Measurements from ENCODE around the gene ROR1.

The ROR1 gene

DNA sequence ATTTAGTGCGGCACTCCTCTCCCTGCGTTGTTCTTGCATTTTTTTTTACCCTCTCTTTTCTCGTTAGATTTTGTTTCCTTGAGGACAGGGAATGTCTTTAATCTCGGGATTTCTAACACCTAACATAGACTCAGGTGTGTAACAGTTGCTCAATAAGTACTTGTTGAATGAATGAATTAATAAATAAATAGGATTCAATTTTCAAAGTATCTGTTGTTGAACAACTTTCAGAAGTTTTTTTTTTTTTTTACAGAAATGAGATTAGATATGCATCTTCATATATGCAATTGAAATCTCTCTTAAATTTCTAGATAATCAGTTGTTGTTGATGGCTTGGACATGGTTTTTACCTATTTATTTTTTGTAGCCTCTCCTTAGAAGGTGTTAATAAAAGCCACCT lies 83.1 kb downstream of the ROR1 start:
- DNase-seq (ENCODE audit: low spot score), result no peak

- DNase-seq (ENCODE audit: low spot score), result no peak
Observed at GRCh38 chr1:63857478-63857877, 83.7 kb downstream of the ROR1 start.

GRCh38 chr1:63858153-63858552 lies 84.3 kb downstream of the ROR1 start:
- no peak for DNase-seq (ENCODE audit: low spot score)

GRCh38 chr1:63859480-63860275 lies 85.9 kb downstream of the ROR1 start:
- DNase-seq (ENCODE audit: low spot score), result no peak

DNA sequence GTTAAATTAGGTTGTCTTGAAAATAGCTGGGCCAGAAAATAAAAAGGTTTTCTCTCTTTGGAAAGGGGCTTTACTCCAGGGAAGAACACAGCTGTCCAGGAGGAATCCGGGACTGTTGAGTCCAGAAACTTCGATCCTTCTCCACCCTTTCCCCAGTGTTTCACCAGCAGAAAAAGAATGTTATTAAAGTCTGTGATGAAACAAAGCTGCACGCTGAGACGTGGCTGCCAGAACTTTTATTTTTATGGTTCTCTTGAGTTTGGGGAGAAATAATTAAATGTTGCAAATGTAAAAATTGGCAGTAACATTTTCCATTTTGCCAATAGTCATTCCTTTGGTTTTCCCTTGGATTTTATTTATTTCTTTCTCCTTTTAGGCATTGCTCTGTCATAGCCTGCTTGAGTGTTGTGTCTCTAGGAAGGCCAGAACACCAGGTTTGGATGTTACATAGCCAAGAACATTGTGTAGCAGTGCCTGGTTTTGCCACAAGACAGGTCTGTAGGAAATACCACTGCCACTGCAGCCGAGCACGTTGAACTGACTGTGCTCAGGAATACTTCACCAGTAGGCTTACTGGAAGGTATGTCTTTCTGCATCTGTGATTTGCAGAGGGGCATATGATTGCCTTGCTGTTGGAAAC lies 87.4 kb downstream of the ROR1 start:
- DNase-seq (ENCODE audit: low spot score), result no peak

DNA sequence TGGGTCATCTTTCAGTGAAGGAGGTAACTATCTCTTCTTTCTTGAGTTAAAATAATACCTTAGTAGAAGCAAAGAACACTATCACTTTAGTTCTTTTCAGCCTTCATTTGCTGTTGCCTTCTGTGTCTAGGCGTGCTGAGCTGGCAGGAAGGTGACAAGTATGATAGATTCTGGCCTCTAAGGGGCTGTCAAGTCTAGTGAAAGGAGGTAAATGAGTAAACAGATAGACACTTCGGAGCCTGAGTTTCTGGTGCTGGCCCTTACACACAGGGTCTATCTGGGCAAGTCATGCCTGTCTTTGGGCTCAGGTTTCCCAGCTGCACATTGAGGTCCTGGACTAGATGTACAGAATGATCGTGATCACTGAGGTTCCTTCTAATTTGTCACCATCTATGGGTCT lies 89.3 kb downstream of the ROR1 start:
- DNase-seq (ENCODE audit: low spot score), result no peak

DNA sequence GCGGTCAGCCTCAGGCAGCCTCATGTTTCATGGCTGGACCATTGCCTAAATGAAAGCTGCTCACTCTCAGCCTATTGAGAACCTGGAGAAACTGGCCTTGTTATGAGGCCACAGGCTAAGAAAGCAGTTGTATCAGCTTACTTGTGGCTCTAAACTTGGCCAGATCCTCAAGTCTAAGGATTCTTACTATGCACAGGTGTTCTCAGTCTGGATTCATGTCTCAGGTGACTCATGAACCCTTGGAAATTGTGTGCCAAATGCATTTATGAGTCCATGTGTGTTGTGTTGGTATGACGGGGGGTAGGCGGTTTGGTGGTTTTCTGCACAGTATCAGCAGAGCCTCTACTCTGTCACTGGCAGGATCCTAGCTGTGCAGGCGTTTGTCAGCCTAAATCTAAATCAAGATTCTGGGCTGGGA lies 90.4 kb downstream of the ROR1 start:
- no peak for DNase-seq (ENCODE audit: low spot score)

DNA sequence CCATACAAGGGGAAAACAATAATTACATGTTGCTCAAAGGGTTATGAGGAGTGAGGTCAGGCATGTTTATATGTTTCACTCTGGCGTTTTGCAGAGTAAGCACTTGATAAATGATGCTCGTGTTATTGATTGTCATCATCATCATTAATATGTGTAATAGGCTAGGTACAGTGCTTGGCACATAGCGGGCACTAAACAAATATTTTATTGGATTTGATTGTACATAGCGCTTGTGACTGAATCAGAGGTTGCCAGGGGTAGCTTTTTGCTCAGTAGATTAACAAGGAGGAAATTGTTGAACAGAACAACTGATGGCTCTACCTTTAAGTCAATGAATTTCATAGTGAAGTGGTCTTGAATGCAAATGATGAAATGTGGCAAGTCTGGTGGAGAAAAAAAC lies 91.7 kb downstream of the ROR1 start:
- DNase-seq (ENCODE audit: low spot score), result no peak

DNA sequence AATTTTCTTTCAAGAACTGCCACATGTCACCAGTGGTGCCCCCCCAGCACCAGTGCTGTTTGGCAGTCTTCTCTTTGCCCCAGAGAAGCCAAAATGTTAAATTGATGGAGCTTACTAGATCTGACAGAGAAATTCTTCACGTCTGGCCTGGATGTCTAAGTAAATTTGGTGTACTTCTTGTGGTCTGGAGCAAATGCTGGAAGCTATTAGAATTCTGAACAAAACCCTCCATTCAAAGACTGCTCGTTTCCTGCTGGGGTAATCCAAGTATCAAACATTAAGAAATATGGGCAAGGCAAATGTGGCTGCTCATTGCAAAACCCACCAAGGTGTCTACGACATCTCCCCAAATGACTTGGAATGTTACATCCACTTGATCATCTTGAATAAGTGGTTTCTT lies 92.3 kb downstream of the ROR1 start:
- no peak for DNase-seq (ENCODE audit: low spot score)

- DNase-seq (ENCODE audit: low spot score), result no peak
Observed at GRCh38 chr1:63867429-63868176, 93.8 kb downstream of the ROR1 start.

GRCh38 chr1:63868268-63868781 lies 94.5 kb downstream of the ROR1 start:
- no peak for DNase-seq (ENCODE audit: low spot score)

DNA sequence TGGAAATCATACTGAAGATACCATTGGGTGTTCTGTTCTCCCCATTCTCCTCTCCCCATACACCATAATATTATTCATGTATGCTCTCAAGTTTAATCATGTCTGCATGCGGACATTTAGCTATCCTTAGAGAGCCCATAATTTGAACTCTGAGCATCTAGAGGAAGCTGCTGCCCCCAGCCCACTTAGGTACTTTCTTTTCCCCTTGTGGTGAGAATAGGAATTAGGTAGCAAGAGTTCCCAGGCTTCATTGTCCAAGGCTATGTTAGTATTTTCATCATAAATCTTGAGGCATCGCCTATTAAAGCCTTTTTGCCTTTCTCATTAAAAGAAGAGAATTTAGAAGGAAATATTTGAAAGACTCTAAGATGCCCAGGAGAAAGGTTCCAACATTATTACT lies 96.3 kb downstream of the ROR1 start:
- DNase-seq (ENCODE audit: low spot score), result no peak

DNA sequence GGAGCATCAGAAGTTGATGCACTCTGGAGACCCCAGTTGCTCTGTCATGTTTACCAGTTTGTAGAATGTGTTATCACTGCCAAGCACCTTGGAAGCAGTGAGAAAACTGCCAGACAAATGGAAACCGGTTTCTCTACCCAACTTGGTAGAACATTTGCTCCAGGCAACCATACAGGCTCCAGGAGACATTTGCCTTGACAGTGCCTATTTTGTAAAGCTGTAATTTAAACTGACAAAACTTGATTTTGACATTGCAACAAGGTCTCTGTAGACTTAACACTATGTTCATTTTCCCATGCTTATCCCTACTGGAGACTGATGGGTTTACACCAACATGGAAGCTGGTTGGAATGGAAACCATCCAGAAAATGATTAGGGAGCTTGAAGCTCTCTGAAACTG lies 97.6 kb downstream of the ROR1 start:
- DNase-seq (ENCODE audit: low spot score), result no peak

DNA sequence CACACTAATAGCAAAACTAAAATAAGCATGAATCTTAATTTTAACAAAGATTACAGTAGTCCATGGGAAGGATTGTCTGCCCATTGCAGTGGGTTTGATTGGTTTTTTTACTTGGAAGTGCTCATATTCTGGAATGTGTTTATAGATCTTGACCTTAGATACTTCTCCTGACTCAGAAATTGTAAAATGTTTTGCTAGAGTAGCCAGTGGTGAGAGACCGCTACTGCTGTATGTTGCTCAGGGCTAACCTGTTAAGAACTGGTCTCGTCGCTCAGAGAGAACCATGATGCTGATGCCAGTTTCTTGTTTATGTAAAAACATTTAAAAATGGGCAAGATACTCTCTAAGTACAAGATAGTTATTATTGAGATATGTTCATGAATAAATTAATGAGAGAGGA lies 99.9 kb downstream of the ROR1 start:
- no peak for DNase-seq (ENCODE audit: low spot score)

GRCh38 chr1:63874278-63874880 lies 100.6 kb downstream of the ROR1 start:
- DNase-seq (ENCODE audit: low spot score), result no peak

- DNase-seq (ENCODE audit: low spot score), result no peak
Observed at GRCh38 chr1:63875636-63876035, 101.8 kb downstream of the ROR1 start.

GRCh38 chr1:63877021-63877767 lies 103.4 kb downstream of the ROR1 start:
- no peak for DNase-seq (ENCODE audit: low spot score)

GRCh38 chr1:63877816-63878215 lies 104.0 kb downstream of the ROR1 start:
- no peak for DNase-seq (ENCODE audit: low spot score)

DNA sequence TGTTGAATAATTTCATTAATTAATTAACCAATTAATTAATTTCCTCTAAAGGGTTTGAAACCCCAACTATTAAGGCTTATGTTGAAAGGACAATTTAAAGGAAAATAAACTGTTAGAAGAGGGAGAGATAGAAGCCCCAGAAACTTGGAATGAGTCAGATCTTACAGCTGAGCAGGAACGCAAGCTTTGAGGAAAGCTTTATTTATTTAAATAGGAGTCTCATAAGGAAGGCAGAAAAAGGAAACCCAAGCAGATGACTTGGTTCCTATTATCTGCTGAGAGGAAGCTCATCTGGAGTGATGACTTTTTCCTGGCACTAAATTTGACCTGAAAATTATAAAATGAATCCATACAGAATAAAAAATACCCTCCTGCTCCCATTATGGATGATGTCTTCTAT lies 105.1 kb downstream of the ROR1 start:
- DNase-seq (ENCODE audit: low spot score), result no peak

DNA sequence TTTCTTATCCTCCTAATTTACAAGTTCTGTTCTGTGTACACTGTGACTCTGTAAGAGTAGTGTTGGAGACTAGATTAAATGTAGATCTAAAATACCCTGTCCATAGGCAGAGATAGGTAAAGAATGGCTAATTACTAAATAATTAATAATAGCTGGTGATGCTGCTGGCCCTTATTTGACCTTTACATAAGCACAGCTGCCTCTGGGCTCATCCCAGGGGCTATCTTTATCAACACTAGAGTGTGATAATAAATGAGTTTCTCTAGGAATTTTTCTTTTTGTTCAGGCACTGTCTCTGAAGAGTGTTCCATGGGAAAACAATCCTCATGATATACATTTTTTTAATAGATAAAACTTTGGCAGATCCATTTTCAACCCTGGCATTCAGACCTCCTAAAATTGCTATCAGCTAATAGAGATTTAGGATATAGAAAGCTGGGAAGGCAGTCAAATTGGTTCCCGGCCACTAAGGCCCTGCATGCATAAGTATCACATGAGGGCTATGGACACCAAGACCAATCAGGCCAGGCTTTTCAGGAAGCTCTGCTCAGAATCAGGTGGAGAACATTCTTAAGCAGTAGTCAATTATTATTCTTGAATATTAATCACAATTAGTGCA lies 107.2 kb downstream of the ROR1 start:
- DNase-seq (ENCODE audit: low spot score), result no peak

- DNase-seq (ENCODE audit: low spot score), result no peak
Observed at GRCh38 chr1:63882048-63882704, 108.4 kb downstream of the ROR1 start.
